GM12878 (cell line): Measurements from ENCODE around the gene JPH4. TPM values are rescaled to one million over a fixed set of nuclear protein-coding genes. Genes with fewer than 3 reads are reported as not detected.
A peak's percentile ranks its signal among the peaks of the same experiment; 100 is the strongest.

Experiments
- ATAC-seq: fragments of 200-7000 bp; cut with Tn5 transposase; 3 replicates; pipeline ENCODE4 v1.9.1; 2020; ENCODE audit warnings: mild to moderate bottlenecking, moderate library complexity
- BruUV-seq: library from RNA; stranded (reverse); fragments of 400-500 nt; replicated peaks from 2 replicates; lab custom pipeline; 2021; lab: Mats Ljungman, UMichigan
- CTCF ChIA-PET: fragments of 300-600 bp; sonication (Branson Sonifier 250); formaldehyde crosslinking; extraction: SDS; loops from one replicate; lab custom pipeline; 2021; ENCODE audit warnings: inconsistent platforms; lab: Yijun Ruan, JAX
- POLR2A ChIA-PET: fragments of 350-600 bp; formaldehyde crosslinking; extraction: SDS; loops from one replicate; lab custom pipeline; 2021; ENCODE audit warnings: inconsistent platforms; lab: Charles Lee
- RAD21 ChIA-PET: fragments of 300-600 bp; sonication (Branson Sonifier 250); formaldehyde crosslinking; loops from one replicate; lab custom pipeline; 2023; ENCODE audit warnings: antibody characterized with exemption; ENCODE audit not compliant: unreplicated experiment; lab: Charles Lee
- SMC1A ChIA-PET: fragments of 300-600 bp; sonication (Branson Sonifier 250); formaldehyde crosslinking; loops from one replicate; lab custom pipeline; 2023; ENCODE audit not compliant: unreplicated experiment, uncharacterized antibody; lab: Charles Lee
- DNase-seq: peaks from one replicate; pipeline ENCODE4 v3.0.0-alpha.2; 2011; ENCODE audit warnings: low read depth, low spot score
- FAIRE-seq: peaks from 3 replicates; lab custom pipeline; 2011; peaks lifted over from hg19 to GRCh38; lab: Jason Lieb, UNC
- H2AFZ ChIP-seq: 2 replicates; pipeline ENCODE4 v1.6.0; 2011; ENCODE audit warnings: low read depth, low read length, control low read depth; ENCODE audit not compliant: control insufficient read depth
- H3K27ac ChIP-seq: 2 replicates; pipeline ENCODE4 v1.5.1; 2011; ENCODE audit warnings: control low read depth; ENCODE audit not compliant: control insufficient read depth, insufficient read depth
- H3K27me3 ChIP-seq, 2 experiments: replicated peaks in 1 of 2; 2 replicates each; pipeline versions ENCODE4 v1.6.0 to v1.6.1; 2011; ENCODE audit warnings: low read length in 1 of 2; ENCODE audit not compliant: control insufficient read depth in 2 of 2, insufficient read depth in 2 of 2
- H3K36me3 ChIP-seq, 2 experiments: 2 replicates each; pipeline ENCODE4 v1.5.1; 2011; ENCODE audit warnings: low read length in 1 of 2; ENCODE audit not compliant: control insufficient read depth in 2 of 2, insufficient read depth in 2 of 2
- H3K4me1 ChIP-seq: 2 replicates; pipeline ENCODE4 v1.6.1; 2011; ENCODE audit warnings: mild to moderate bottlenecking, low read length, moderate library complexity, mixed read lengths; ENCODE audit not compliant: control insufficient read depth, insufficient read depth
- H3K4me2 ChIP-seq: 2 replicates; pipeline ENCODE4 v1.6.0; 2011; ENCODE audit warnings: control low read depth; ENCODE audit not compliant: control insufficient read depth, insufficient read depth
- H3K4me3 ChIP-seq: fragments of 200-600 bp; sonication (generic); 2 replicates; pipeline ENCODE4 v1.5.1; 2016
- H3K79me2 ChIP-seq: 2 replicates; pipeline ENCODE4 v1.6.0; 2011; ENCODE audit warnings: low read length; ENCODE audit not compliant: control insufficient read depth, insufficient read depth
- H3K9ac ChIP-seq: 2 replicates; pipeline ENCODE4 v1.8.0; 2011; ENCODE audit warnings: low read length, control low read depth, mixed read lengths; ENCODE audit not compliant: control insufficient read depth, insufficient read depth
- H3K9me3 ChIP-seq: replicated peaks from 3 replicates; pipeline ENCODE4 v1.5.1; 2011; ENCODE audit warnings: mild to moderate bottlenecking, low read length; ENCODE audit not compliant: control insufficient read depth, insufficient read depth
- H4K20me1 ChIP-seq: 2 replicates; pipeline ENCODE4 v1.6.0; 2011; ENCODE audit not compliant: control insufficient read depth, insufficient read depth
- GATAD2B ChIP-seq: fragments of 450-650 bp; conservative IDR thresholded peaks from 2 replicates; pipeline ENCODE4 v1.6.1; 2017; ENCODE audit warnings: low read depth, mild to moderate bottlenecking, moderate library complexity
- NBN ChIP-seq: fragments of 450-650 bp; IDR thresholded peaks from 2 replicates; pipeline ENCODE4 v1.6.1; 2016
- POU2F2 ChIP-seq: IDR thresholded peaks from 3 replicates; pipeline ENCODE4 v1.6.1; 2011; ENCODE audit warnings: low read depth, mild to moderate bottlenecking, low read length, borderline replicate concordance
- WGBS: methylation state at CpG from one replicate; pipeline ENCODE4 v1.1.6; 2016; ENCODE audit warnings: low lambda C conversion rate; ENCODE audit not compliant: insufficient replicate concordance, insufficient coverage; ENCODE audit errors: missing lambda C conversion rate; 5-methylcytosine and 5-hydroxymethylcytosine counted together
- in situ Hi-C: fragments of 300-500 bp; cut with MboI; formaldehyde crosslinking; loops from 9 replicates; pipeline ENCODE4 v1.14.3; 2018; ENCODE audit warnings: mixed read lengths
- intact Hi-C: fragments of 100-400 bp; cut with micrococcal nuclease; formaldehyde crosslinking; loops from one replicate; pipeline ENCODE4 v1.14.2; 2022; ENCODE audit not compliant: unreplicated experiment
- polyA plus RNA-seq, 11 experiments: library from polyadenylated mRNA; depleted of rRNA in 4 of 11; unstranded in 6 of 11; stranded (reverse) in 5 of 11; fragments of >200 nt; fragmentation: Nextera tagmentation in 4 of 11; fragmentation: Illumina TruSeq in 1 of 11; extraction: Ambion mirVana in 4 of 11; extraction: Trizol in 1 of 11; gene quantifications; 1 replicate in 1 of 11; 2 replicates in 10 of 11; pipeline versions ENCODE4 v1.2.1 to v1.2.3, GENCODE V29; 2011 to 2016; ENCODE audit warnings: inconsistent platforms in 2 of 11, missing spikeins in 2 of 11, low read depth in 1 of 11
- total RNA-seq, 4 experiments: library from RNA; depleted of rRNA in 3 of 4; stranded (reverse); fragments of >200 nt in 3 of 4; fragmentation: Illumina TruSeq in 1 of 4; extraction: Trizol in 1 of 4; gene quantifications; 2 replicates each; pipeline versions ENCODE4 v1.2.1 to v1.2.3, GENCODE V29; 2013 to 2021
- TF ChIP-seq, protein P1 (sequence below): fragments of 450-650 bp; IDR thresholded peaks from 2 replicates; pipeline ENCODE4 v1.6.1; 2017; ENCODE audit warnings: mild to moderate bottlenecking
- TF ChIP-seq, protein P2 (sequence below): fragments of 450-650 bp; formaldehyde crosslinking; IDR thresholded peaks from 2 replicates; pipeline ENCODE4 v1.4.0; 2020; ENCODE audit warnings: mild to moderate bottlenecking, moderate library complexity
- TF ChIP-seq, protein P3 (sequence below): fragments of 450-650 bp; formaldehyde crosslinking; IDR thresholded peaks from 2 replicates; pipeline ENCODE4 v1.4.0; 2022; ENCODE audit warnings: mild to moderate bottlenecking, moderate library complexity
- TF ChIP-seq, protein P4 (sequence below): fragments of 450-650 bp; IDR thresholded peaks from 2 replicates; pipeline ENCODE4 v1.6.1; 2017; ENCODE audit warnings: low read depth, mild to moderate bottlenecking, moderate library complexity

The JPH4 gene
- total and polyA plus RNA-seq, 10 of the 15 experiments (the other 5 are each of a cell fraction or from before 2014, with no cell fraction given): 0.48 to 10.3 (median 3.8) TPM

DNA sequence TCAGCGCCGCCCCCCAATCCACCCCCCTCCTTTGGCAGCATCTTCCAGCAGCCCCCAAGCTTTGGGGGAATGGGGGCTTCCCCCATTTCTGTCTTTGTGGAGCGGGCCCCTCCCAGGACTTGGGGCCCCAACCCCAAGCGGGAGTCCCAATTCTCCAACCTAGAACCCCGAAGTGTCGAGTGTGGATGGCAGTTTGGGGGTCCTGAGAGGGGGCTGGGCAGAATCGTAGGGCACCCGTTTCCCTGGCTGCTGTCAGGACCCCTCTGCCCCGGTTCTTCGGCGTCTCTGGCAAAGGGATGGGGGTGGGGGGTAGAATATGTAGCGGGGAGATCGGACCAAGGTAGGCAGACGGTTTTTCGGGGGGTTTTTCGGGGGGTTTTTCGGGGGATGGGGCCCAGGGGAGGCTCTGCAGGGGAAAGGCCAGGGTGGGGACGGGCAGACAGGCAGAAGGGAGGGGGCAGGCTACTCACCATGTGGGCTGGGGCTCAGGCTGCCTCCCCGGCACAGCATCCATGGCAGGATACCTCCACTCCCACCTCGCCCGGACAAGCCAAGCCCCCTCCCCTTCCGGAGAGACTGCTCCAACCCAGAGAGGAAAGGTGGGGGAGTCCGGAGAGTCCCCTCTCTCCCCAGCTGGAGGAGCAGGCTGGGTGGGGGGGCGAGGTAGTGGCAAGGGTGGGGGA is 739 bp downstream of the JPH4 start:
- Histone ChIP-seq H3K27me3 (peaks cover 2% of the 10 kb centered on the region in 2 experiments; a peak in 2 of 4 replicates), H3K79me2 (no peaks in the 10 kb centered on the region), H3K9ac (peak overlapping the region; percentile 44), H4K20me1 (no peaks in the 10 kb centered on the region), H3K4me2 (peak overlapping the region; percentile 44; the same call in 1 of the 2 replicates), H2AFZ (no peak overlapping the region; the same call in 1 of the 2 replicates), H3K4me3 (peak overlapping the region; percentile 44; the same call in 1 of the 2 replicates), H3K9me3 (no peaks in the 10 kb centered on the region), H3K27ac (no peak overlapping the region), H3K36me3 (no peaks in the 10 kb centered on the region), H3K4me1 (peaks cover 2% of the 10 kb centered on the region; the same call in 1 of the 2 replicates)
- no TSS peak for BruUV-seq
- ChIA-PET POLR2A (interaction anchor here (0.6 kb wide), 1 partner anchor 1092 kb away, joined by 4 read pairs; no protein-coding TSS in a partner anchor), SMC1A (interaction anchor here (0.6 to 2.1 kb wide), 3 partner anchors 11 to 762 kb away, joined by 3 to 9 read pairs (median 3); no protein-coding TSS in a partner anchor), CTCF (interaction anchor here (0.6 to 0.8 kb wide), 2 partner anchors 277 to 983 kb away, joined by 3 to 4 read pairs; no protein-coding TSS in a partner anchor), RAD21 (no interaction called here)
- ATAC-seq (peak; percentile 55), FAIRE-seq (no peak), DNase-seq (no peak)
- 0% methylated on average over 13 of the region's 24 CpGs for WGBS
- intact Hi-C loops (no loop called here), in situ Hi-C loops (no loop called here)
- TF ChIP-seq, protein P1, sequence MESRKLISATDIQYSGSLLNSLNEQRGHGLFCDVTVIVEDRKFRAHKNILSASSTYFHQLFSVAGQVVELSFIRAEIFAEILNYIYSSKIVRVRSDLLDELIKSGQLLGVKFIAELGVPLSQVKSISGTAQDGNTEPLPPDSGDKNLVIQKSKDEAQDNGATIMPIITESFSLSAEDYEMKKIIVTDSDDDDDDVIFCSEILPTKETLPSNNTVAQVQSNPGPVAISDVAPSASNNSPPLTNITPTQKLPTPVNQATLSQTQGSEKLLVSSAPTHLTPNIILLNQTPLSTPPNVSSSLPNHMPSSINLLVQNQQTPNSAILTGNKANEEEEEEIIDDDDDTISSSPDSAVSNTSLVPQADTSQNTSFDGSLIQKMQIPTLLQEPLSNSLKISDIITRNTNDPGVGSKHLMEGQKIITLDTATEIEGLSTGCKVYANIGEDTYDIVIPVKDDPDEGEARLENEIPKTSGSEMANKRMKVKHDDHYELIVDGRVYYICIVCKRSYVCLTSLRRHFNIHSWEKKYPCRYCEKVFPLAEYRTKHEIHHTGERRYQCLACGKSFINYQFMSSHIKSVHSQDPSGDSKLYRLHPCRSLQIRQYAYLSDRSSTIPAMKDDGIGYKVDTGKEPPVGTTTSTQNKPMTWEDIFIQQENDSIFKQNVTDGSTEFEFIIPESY: no peak
- TF ChIP-seq POU2F2 (0 out of 3 replicates have a peak, but pooled peaks have one; percentile 13), NBN (no peak), GATAD2B (no peak)
- TF ChIP-seq, protein P2, sequence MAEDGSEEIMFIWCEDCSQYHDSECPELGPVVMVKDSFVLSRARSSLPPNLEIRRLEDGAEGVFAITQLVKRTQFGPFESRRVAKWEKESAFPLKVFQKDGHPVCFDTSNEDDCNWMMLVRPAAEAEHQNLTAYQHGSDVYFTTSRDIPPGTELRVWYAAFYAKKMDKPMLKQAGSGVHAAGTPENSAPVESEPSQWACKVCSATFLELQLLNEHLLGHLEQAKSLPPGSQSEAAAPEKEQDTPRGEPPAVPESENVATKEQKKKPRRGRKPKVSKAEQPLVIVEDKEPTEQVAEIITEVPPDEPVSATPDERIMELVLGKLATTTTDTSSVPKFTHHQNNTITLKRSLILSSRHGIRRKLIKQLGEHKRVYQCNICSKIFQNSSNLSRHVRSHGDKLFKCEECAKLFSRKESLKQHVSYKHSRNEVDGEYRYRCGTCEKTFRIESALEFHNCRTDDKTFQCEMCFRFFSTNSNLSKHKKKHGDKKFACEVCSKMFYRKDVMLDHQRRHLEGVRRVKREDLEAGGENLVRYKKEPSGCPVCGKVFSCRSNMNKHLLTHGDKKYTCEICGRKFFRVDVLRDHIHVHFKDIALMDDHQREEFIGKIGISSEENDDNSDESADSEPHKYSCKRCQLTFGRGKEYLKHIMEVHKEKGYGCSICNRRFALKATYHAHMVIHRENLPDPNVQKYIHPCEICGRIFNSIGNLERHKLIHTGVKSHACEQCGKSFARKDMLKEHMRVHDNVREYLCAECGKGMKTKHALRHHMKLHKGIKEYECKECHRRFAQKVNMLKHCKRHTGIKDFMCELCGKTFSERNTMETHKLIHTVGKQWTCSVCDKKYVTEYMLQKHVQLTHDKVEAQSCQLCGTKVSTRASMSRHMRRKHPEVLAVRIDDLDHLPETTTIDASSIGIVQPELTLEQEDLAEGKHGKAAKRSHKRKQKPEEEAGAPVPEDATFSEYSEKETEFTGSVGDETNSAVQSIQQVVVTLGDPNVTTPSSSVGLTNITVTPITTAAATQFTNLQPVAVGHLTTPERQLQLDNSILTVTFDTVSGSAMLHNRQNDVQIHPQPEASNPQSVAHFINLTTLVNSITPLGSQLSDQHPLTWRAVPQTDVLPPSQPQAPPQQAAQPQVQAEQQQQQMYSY (CRISPR knock-in tag): no peak
- TF ChIP-seq, protein P3, sequence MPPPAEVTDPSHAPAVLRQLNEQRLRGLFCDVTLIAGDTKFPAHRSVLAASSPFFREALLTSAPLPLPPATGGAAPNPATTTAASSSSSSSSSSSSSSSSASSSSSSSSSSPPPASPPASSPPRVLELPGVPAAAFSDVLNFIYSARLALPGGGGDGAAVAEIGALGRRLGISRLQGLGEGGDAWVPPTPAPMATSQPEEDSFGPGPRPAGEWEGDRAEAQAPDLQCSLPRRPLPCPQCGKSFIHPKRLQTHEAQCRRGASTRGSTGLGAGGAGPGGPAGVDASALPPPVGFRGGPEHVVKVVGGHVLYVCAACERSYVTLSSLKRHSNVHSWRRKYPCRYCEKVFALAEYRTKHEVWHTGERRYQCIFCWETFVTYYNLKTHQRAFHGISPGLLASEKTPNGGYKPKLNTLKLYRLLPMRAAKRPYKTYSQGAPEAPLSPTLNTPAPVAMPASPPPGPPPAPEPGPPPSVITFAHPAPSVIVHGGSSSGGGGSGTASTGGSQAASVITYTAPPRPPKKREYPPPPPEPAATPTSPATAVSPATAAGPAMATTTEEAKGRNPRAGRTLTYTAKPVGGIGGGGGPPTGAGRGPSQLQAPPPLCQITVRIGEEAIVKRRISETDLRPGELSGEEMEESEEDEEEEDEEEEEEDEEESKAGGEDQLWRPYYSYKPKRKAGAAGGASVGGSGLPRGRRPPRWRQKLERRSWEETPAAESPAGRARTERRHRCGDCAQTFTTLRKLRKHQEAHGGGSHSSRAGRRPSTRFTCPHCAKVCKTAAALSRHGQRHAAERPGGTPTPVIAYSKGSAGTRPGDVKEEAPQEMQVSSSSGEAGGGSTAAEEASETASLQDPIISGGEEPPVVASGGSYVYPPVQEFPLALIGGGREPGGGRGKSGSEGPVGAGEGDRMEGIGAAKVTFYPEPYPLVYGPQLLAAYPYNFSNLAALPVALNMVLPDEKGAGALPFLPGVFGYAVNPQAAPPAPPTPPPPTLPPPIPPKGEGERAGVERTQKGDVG (CRISPR knock-in tag): no peak
- TF ChIP-seq, protein P4, sequence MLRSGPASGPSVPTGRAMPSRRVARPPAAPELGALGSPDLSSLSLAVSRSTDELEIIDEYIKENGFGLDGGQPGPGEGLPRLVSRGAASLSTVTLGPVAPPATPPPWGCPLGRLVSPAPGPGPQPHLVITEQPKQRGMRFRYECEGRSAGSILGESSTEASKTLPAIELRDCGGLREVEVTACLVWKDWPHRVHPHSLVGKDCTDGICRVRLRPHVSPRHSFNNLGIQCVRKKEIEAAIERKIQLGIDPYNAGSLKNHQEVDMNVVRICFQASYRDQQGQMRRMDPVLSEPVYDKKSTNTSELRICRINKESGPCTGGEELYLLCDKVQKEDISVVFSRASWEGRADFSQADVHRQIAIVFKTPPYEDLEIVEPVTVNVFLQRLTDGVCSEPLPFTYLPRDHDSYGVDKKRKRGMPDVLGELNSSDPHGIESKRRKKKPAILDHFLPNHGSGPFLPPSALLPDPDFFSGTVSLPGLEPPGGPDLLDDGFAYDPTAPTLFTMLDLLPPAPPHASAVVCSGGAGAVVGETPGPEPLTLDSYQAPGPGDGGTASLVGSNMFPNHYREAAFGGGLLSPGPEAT: no peak
